Karpas-422 (cell line): Measurements from ENCODE around the gene AHCY. TPM values are rescaled to one million over a fixed set of nuclear protein-coding genes. Genes with fewer than 3 reads are reported as not detected.
"Not testable (repeated sequence)": the region's sequence is repeated elsewhere in the genome, so short reads cannot be mapped to it uniquely, and the experiment has no call there.

ENCODE experiments used
- DNase-seq: peaks from one replicate; pipeline ENCODE4 v3.0.0-alpha.2; 2015
- H2AFZ ChIP-seq: fragments of 200-600 bp; sonication (generic); 2 replicates; pipeline ENCODE4 v1.6.1; 2014; ENCODE audit warnings: antibody characterized with exemption, low read length, mixed read lengths
- H3K27ac ChIP-seq: fragments of 200-600 bp; sonication (generic); 2 replicates; pipeline ENCODE4 v1.5.1; 2014; ENCODE audit warnings: mild to moderate bottlenecking, low read length, moderate library complexity
- H3K27me3 ChIP-seq: fragments of 200-600 bp; sonication (generic); 2 replicates; pipeline ENCODE4 v1.6.1; 2014; ENCODE audit warnings: low read length, mixed read lengths
- H3K36me3 ChIP-seq: fragments of 200-600 bp; sonication (generic); 2 replicates; pipeline ENCODE4 v1.6.1; 2014; ENCODE audit warnings: low read length, mixed read lengths; ENCODE audit not compliant: insufficient read depth
- H3K4me1 ChIP-seq: fragments of 200-600 bp; sonication (generic); 2 replicates; pipeline ENCODE4 v1.6.1; 2014; ENCODE audit warnings: mild to moderate bottlenecking, low read length, mixed read lengths
- H3K4me2 ChIP-seq: fragments of 200-600 bp; sonication (generic); 2 replicates; pipeline ENCODE4 v1.6.1; 2014; ENCODE audit warnings: low read length, low read depth, mild to moderate bottlenecking; ENCODE audit not compliant: poor library complexity, severe bottlenecking
- H3K4me3 ChIP-seq: fragments of 200-600 bp; sonication (generic); 2 replicates; pipeline ENCODE4 v1.5.1; 2014; ENCODE audit warnings: mild to moderate bottlenecking, antibody characterized with exemption, low read length, mixed read lengths
- H3K79me2 ChIP-seq: fragments of 200-600 bp; sonication (generic); 2 replicates; pipeline ENCODE4 v1.6.1; 2014; ENCODE audit warnings: mild to moderate bottlenecking, low read length, mixed read lengths
- H3K9ac ChIP-seq: fragments of 200-600 bp; sonication (generic); 2 replicates; pipeline ENCODE4 v1.6.0; 2014; ENCODE audit warnings: low read length
- H3K9me2 ChIP-seq: fragments of 200-600 bp; sonication (generic), shearing (Covaris generic); replicated peaks from 2 replicates; pipeline ENCODE4 v1.6.0; 2014; ENCODE audit warnings: mild to moderate bottlenecking, low read length, moderate library complexity; ENCODE audit not compliant: insufficient read depth
- H3K9me3 ChIP-seq: fragments of 300-700, 200-600 bp; sonication (generic); 2 replicates; pipeline ENCODE4 v1.6.1; 2014; ENCODE audit warnings: low read length, mixed read lengths
- H4K20me1 ChIP-seq: fragments of 200-600 bp; sonication (generic); 2 replicates; pipeline ENCODE4 v1.6.1; 2014; ENCODE audit warnings: mild to moderate bottlenecking, antibody characterized with exemption, low read length, low read depth; ENCODE audit not compliant: insufficient read depth
- total RNA-seq: library from RNA; depleted of rRNA; stranded (reverse); fragments of >200 nt; shearing (Covaris generic); gene quantifications from 2 replicates; pipeline ENCODE4 v1.2.3, GENCODE V29; 2014; ENCODE audit warnings: low replicate concordance

AHCY gene
- total RNA-seq, 1 experiment from 2014 or later = 191 TPM

DNA sequence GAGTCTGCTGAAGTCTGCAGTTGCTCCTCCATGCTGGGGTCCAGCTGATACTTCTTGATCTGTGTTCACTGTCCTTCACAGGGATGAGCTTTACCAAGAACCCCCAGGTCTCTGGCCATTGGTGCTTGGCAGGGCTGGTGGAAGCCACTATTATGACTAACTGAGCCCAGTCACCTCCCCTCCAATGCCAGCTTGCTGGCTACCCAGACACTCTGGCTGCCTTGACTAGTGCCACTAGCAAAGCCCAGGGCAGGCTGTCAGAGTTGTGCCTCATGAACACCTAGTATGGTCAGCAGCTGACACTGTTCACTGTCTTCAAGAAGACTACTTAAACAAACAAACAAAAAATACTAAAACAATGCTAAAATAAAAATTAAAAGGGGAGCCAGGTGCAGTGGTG, 53.1 kb downstream of the AHCY start:
- Histone ChIP-seq H4K20me1 (no peaks in the 10 kb centered on the region), H2AFZ (no peak overlapping the region)

DNA sequence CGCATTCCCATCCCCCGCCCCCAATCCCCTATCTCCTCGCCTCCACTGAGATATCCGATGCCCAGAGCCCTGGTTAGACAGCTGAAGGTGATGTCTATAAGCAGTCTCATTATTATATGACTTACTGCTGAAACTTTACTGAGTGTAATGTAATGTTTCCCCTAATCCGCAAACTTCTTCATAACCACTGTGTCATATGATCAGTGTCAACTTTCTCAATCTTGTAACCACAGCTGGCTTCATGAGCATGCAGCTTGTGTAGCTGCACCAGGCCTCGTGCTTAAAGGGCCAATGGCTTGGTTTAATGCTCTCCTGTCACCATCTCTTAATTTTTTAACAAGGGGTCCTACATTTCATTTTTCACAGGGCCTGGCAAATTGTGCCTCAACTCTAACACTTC, 53.9 kb downstream of the AHCY start:
- Histone ChIP-seq H3K9me3 (no peaks in the 10 kb centered on the region), H3K9ac (no peak overlapping the region), H3K4me3 (no peak overlapping the region), H3K27ac (no peak overlapping the region), H3K27me3 (no peaks in the 10 kb centered on the region), H3K4me2 (no peak overlapping the region), H3K36me3 (no peaks in the 10 kb centered on the region), H4K20me1 (no peaks in the 10 kb centered on the region), H3K79me2 (no peaks in the 10 kb centered on the region), H3K9me2 (no peaks in the 10 kb centered on the region), H3K4me1 (no peaks in the 10 kb centered on the region), H2AFZ (no peak overlapping the region)
- no peak for DNase-seq

More for the DNA sequence above, 53.1 kb downstream of the AHCY start:
- Histone ChIP-seq H3K9me2 (no peaks in the 10 kb centered on the region), H3K4me2 (no peak overlapping the region), H3K4me1 (no peaks in the 10 kb centered on the region), H3K36me3 (no peaks in the 10 kb centered on the region), H3K27me3 (no peaks in the 10 kb centered on the region), H3K4me3 (no peak overlapping the region), H3K9me3 (no peaks in the 10 kb centered on the region), H3K9ac (no peak overlapping the region), H3K27ac (no peak overlapping the region), H3K79me2 (no peaks in the 10 kb centered on the region)
- DNase-seq = no peak

DNA sequence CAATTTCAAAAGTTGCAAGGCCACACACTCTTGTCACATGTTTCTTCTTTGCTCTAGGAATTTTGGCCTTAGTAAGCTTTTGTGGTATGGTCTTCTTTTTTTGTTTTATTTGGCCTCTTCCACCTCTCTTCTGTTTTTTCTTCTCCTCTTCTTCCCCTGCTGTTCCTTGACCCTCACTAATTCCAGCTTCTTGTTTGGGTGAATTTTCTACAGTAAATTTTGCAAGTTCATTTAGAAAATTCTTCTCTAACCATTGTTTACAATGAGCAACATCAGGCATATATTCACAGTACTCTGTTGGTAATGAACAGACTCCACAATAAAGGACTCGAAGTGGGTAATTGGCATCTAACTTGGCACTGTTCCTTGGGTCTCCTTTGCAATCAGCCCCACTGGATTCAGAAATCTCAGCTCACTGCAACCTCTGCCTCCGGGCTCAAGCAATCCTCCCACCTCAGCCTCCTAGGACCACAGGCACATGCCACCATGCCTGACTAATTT, 57.0 kb downstream of the AHCY start:
- Histone ChIP-seq H2AFZ (no peak overlapping the region), H3K27me3 (no peaks in the 10 kb centered on the region), H3K36me3 (no peaks in the 10 kb centered on the region), H3K4me3 (no peak overlapping the region), H3K27ac (no peak overlapping the region), H3K9me2 (no peaks in the 10 kb centered on the region), H3K79me2 (no peaks in the 10 kb centered on the region), H3K4me1 (no peaks in the 10 kb centered on the region), H3K4me2 (no peak overlapping the region), H4K20me1 (no peaks in the 10 kb centered on the region), H3K9me3 (no peaks in the 10 kb centered on the region), H3K9ac (no peak overlapping the region)
- no peak for DNase-seq

DNA sequence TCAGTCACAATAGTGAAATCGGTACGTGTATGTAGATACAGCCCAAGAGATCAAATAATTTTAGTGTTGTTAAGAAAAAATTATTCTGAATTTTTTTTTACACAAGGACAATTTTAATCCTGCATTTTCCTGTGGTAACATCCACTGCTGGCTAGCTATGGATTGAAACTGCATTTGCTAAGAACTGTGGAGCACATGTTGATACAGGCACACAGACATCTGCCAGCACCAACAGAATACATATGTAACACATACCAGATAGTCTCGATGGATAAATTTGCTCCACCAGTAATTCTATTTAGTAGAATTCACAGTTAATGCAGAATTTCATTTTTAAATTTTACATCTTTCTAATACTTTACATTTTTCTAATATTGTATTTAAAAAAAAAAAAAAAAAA, 59.8 kb downstream of the AHCY start:
- no peaks in the 10 kb centered on the region for H3K9me2 ChIP-seq
- H3K36me3 ChIP-seq = no peaks in the 10 kb centered on the region
- no peaks in the 10 kb centered on the region for H3K4me1 ChIP-seq
- H3K27ac ChIP-seq = no peak overlapping the region
- H3K9ac ChIP-seq = no peak overlapping the region
- DNase-seq = no peak
- no peaks in the 10 kb centered on the region for H3K9me3 ChIP-seq
- no peaks in the 10 kb centered on the region for H3K27me3 ChIP-seq
- no peak overlapping the region for H2AFZ ChIP-seq
- H3K4me2 ChIP-seq = no peak overlapping the region
- no peak overlapping the region for H3K4me3 ChIP-seq
- H4K20me1 ChIP-seq = no peaks in the 10 kb centered on the region
- H3K79me2 ChIP-seq = no peaks in the 10 kb centered on the region

DNA sequence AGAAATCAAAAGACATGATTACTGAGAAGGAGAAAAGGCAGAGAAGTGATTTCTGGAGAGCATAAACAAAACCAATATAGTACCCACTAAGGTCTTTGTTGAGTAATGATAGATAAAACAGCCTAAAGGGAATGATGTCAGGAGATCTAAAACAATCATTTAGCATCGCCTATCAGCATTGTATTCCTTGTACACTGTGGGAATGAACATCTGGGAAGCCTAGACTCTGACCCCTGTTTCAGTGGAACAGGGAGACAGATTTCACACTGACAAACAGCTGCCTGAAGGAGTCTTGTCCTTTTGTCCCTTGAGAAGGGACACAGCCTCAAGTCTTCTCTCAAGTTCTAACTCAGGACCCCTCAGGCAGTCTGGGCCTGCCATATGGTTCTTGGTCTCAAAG, 60.3 kb downstream of the AHCY start:
- Histone ChIP-seq H2AFZ (no peak overlapping the region), H3K4me1 (no peaks in the 10 kb centered on the region), H3K79me2 (no peaks in the 10 kb centered on the region), H3K9ac (no peak overlapping the region), H3K36me3 (no peaks in the 10 kb centered on the region), H3K4me2 (no peak overlapping the region), H3K9me2 (no peaks in the 10 kb centered on the region), H3K9me3 (no peaks in the 10 kb centered on the region), H4K20me1 (no peaks in the 10 kb centered on the region), H3K27ac (no peak overlapping the region), H3K27me3 (no peaks in the 10 kb centered on the region), H3K4me3 (no peak overlapping the region)
- no peak for DNase-seq

DNA sequence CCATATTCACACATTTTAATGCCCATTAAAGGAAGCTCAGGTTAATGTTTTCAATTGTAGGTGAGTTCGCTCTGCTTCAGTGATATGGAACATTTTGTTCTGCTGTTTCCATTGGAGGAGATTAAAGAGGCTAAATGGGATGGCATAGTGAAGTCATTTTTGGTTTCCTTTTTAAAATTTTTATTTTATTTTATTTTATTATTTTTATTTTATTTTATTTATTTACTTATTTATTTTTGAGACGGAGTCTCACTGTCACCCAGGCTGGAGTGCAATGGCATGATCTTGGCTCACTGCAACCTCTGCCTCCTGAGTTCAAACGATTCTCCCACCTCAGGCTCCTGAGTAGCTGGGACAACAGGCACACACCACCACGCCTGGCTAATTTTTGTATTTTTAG, 61.1 kb downstream of the AHCY start:
- not testable (repeated sequence) for H3K4me3 ChIP-seq, H3K27ac ChIP-seq

DNA sequence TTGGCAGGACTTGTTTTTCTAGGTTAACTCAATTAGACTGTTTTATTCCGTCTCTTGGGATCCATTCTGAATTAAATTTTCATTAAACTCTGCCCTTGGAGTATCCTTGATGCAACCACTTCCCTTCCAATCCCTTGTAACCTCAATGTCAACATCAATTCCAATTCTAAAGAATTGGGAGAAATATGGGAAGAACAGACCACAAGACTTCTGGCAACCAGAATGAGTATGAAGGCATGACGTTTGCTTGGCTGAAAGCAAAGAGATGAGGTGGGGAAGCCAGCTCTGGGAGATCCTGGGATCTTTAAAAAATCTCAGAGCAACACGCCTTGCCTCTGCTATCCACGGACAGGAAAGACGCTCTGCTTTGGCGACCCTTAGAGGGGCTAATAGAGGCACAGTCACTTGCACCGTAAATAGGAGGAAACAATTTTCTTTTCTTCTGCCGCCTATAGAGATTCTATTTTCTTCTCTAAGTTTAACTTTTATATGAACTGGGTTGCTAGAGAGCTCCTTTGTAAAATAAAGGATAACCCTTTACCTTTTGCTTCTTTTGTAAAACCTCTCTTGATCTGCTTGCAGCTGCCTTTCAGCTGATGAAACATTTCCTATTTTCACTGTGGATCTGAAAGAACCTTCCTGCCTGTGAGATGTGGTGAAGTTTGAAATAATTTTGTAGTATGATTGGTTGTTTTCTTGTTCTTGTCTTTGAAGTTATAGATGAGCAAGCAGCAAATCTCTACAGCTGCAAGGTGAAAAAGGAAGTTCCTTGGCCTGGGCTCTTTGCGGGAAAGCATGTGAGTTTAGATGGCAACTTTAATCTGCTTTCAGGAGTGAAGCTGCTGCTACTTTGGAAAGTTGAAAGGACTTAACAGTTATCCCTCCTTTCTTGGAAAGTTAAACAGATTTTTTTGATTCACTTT, 62.2 kb downstream of the AHCY start, which contains the start of gene ASIP:
ASIP (plus strand) TSS at position 731 of the 923 bp plus-strand sequence. CDS start 18,952 bp downstream, outside the sequence.
- Histone ChIP-seq H3K9me3 (no peaks in the 10 kb centered on the region), H3K9me2 (no peaks in the 10 kb centered on the region), H3K4me2 (no peak within 1 kb of the TSS), H3K36me3 (no peaks in the 10 kb centered on the region), H4K20me1 (no peaks in the 10 kb centered on the region), H3K27ac (no peak within 1 kb of the TSS), H3K79me2 (no peaks in the 10 kb centered on the region), H3K9ac (no peak within 1 kb of the TSS), H2AFZ (no peak within 1 kb of the TSS), H3K27me3 (no peaks in the 10 kb centered on the region), H3K4me3 (no peak within 1 kb of the TSS), H3K4me1 (no peaks in the 10 kb centered on the region)
- DNase-seq = no peak

More for the DNA sequence above, 61.1 kb downstream of the AHCY start:
- H3K4me2 ChIP-seq, H3K4me1 ChIP-seq, DNase-seq, H3K27me3 ChIP-seq, H3K9me3 ChIP-seq, H4K20me1 ChIP-seq, H3K9me2 ChIP-seq, H3K79me2 ChIP-seq, H3K9ac ChIP-seq, H3K36me3 ChIP-seq, H2AFZ ChIP-seq: not testable (repeated sequence)

DNA sequence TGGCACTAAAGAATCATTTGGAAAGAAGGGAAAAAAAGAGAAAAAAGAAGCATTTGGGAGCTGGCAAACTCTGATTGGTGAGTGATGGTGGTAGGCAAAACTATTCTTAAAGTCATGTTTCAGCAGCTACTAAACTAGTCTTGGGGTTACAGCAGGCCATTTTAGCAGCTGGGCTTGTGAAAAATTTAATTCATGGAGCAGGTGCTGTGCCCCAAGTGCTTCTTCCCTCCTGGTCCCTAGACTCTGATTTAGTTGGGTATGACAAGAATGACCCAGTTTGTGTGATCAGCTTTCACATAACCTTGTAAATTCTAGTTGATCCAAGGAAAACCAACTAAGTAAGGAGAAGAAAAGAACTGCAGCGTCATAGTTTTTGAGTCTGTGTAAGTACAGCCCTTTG, 63.0 kb downstream of the AHCY start:
- Histone ChIP-seq H3K9me3 (no peaks in the 10 kb centered on the region), H3K9ac (no peak overlapping the region), H3K4me1 (no peaks in the 10 kb centered on the region), H3K9me2 (no peaks in the 10 kb centered on the region), H3K4me3 (no peak overlapping the region), H3K27me3 (no peaks in the 10 kb centered on the region), H3K4me2 (no peak overlapping the region), H4K20me1 (no peaks in the 10 kb centered on the region), H2AFZ (no peak overlapping the region), H3K36me3 (no peaks in the 10 kb centered on the region), H3K79me2 (no peaks in the 10 kb centered on the region), H3K27ac (no peak overlapping the region)
- no peak for DNase-seq
